Cardiac fibroblast (primary cell): ENCODE results near the gene FGF14.
"Not testable (repeated sequence)": the region's sequence is repeated elsewhere in the genome, so short reads cannot be mapped to it uniquely, and the experiment has no call there.

ENCODE experiments used
- DNase-seq, 2 donors: peaks; one replicate each; pipeline versions ENCODE4 v3.0.0 to v3.0.0-alpha.2; 2010; ENCODE audit warnings: low read depth in 2 of 2
- H3K4me3 ChIP-seq, 2 donors: replicated peaks in 1 of 2; 1 replicate in 1 of 2; 2 replicates in 1 of 2; pipeline ENCODE4 v1.5.1; 2011; ENCODE audit warnings: low read depth in 2 of 2, low read length in 2 of 2, mild to moderate bottlenecking in 2 of 2, moderate library complexity in 1 of 2
- CTCF ChIP-seq: IDR thresholded peaks from one replicate; pipeline ENCODE4 v1.5.1; 2011; ENCODE audit warnings: low read depth, mild to moderate bottlenecking, low read length, inconsistent platforms

The FGF14 gene

GRCh38 chr13:102141625-102142472 is 260.0 kb downstream of the FGF14 start:
- peak; percentile 34 to 56 for DNase-seq
- TF ChIP-seq CTCF = peak; percentile 68
- no peak overlapping the region for H3K4me3 ChIP-seq

- DNase-seq = no peak
- H3K4me3 ChIP-seq = no peak overlapping the region
- TF ChIP-seq CTCF = no peak
Measured at GRCh38 chr13:102139626-102140025, 262.2 kb downstream of the FGF14 start.

GRCh38 chr13:102138635-102139190 is 263.1 kb downstream of the FGF14 start:
- no peak overlapping the region for H3K4me3 ChIP-seq
- DNase-seq = no peak
- no peak for TF ChIP-seq CTCF

GRCh38 chr13:102137904-102138303 is 263.9 kb downstream of the FGF14 start:
- not testable (repeated sequence) for H3K4me3 ChIP-seq, DNase-seq

- TF ChIP-seq CTCF = no peak
- no peak overlapping the region for H3K4me3 ChIP-seq
- DNase-seq = no peak
Measured at GRCh38 chr13:102136735-102137296, 265.0 kb downstream of the FGF14 start.

- no peak for TF ChIP-seq CTCF
- no peak for DNase-seq
Measured at GRCh38 chr13:102132777-102133295, 269.0 kb downstream of the FGF14 start.

GRCh38 chr13:102131246-102131645 is 270.6 kb downstream of the FGF14 start:
- H3K4me3 ChIP-seq = no peak overlapping the region
- no peak for TF ChIP-seq CTCF
- DNase-seq = no peak

More at GRCh38 chr13:102132777-102133295, 269.0 kb downstream of the FGF14 start:
- no peak overlapping the region for H3K4me3 ChIP-seq
